GM19438 (cell line): ENCODE results near the gene RIBC2.

Experiments used
- ATAC-seq: cut with Tn5 transposase; IDR thresholded peaks from one replicate; pipeline ENCODE4 v1.9.1; 2021; ENCODE audit warnings: low read depth; ENCODE audit not compliant: unreplicated experiment

Gene RIBC2

DNA sequence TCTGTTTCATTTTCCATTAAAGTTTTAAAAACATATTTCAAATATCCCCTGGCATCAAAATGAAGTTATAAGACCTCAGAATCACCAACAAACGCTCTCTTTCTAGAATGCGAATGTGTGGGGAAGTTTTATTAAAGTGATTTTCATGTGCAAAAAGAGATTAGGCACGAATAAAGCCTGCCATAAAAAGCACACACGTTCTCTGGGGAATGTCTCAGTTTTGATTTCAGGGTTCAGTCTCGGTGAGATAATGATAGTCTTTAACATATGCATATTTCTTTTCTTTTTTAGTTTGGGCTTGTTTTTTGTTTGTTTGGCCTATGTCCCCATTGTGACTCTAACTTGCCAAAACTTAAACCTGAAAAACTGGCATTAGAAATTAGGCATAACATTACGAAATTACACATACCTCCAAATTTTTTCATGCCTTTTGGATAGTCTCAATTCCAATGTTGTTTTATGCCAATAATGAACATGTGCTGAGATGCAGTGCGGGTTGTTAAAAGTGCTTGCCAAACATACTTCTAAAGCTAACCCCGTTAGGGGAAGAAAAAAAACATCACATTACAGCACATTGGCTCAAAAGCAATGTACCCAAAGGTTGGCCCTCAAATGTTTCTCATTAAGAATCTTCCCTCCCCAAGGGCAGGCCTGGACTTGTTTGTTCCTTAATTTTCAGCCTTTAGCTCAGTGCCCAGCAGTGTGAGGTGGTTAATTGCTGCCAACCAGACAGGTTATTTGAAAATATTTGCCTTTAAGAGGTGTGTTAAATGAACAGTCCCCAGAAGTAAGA is 56.0 kb downstream of the RIBC2 start:
- ATAC-seq: no peak

DNA sequence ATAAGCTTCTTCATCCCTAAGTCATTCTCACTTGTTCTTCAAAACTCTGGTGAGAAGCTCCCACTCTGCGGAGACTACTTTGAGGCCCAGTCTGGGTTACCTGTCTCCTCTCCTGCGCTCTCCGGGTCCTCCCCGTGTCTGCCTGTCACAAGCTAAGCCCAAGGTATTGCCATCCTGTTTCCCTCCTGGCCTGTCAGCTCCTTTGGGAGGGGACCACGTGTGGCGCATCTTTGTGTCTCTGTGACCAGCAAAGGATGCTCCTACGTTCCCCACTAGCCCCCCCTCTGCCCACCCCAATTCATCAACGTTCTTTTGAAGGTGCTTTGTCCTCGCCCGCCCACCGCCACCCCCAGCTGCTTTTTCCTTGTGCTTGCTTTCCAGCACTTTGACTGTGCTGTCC is 57.4 kb downstream of the RIBC2 start:
- ATAC-seq: no peak

DNA sequence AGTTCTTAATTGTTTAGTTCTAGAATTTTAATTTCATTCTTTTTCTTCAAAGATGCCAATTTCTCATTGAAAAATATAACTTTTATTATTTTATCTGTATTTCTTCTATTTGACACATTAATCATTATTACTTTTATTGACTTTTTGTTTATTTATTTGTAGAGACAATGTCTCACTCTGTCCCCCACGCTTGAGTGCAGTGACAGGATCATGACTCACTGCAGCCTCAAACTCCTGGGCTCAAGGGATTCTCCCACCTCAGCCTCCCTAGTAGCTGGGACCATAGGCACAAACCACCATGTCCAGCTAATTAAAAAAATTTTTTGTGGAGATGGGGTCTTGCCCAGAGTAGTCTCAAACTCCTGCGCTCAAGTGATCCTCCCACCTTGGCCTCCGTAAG is 58.9 kb downstream of the RIBC2 start:
- no peak for ATAC-seq

DNA sequence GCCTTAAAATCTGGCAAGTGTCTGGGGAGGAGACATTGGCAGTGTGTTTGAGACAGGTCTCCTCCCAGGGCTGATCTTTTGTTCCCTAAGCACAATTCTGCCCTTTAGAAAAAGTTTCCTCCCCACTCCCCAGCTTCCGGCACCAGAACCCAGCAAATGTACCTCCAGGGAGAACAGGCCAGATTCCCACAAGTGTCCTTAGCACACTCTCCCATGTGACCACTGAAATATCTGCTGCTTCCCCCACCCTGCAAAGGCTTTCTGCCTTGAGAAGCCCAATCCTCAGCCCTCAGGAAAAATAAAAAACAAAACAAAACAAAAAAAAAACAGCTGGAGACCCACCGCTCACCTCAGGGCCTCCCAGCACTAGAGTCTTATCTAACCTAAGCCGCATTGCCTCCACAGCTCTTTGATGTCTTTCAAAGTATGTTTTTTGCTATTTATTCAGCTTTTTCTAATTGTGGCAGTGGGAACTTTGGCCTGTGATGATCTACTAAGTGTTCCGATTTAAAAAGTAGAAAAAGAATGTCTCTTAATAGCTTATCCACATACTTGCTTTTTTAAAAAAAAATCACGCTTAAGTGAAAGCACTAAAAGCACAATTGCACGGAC is 60.2 kb downstream of the RIBC2 start:
- ATAC-seq: no peak

DNA sequence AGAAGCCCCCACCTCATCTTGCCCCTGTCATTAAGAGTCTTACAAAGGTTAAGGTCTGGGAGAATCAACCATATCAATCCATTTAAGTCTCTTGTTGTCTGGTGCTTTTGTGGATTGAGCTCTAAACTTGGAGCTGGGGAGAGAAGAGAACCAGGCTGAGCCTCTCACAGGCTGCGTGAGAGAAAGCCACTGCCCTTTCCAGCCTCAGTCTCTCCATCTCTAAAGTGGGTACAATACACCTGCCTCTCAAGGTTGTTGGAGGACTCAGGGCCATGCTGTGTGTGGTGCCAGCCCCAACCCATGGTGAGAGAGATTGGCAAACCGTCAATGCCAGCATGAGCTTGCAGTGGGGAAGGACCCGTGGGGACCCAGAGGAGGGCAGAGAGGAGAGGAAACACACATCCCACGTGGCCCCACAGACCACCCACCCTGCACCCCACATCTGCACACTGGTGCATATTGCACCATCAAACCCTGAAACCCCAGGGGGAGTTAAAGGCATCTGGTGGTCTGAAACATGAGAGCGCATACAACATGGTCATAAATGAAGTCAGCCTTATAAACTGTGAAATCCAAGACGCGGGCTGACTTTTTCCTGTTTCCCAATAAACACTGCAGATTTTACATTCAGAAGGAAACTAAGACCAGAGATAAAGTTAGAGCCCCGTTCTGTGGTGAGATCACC is 61.7 kb downstream of the RIBC2 start:
- no peak for ATAC-seq

DNA sequence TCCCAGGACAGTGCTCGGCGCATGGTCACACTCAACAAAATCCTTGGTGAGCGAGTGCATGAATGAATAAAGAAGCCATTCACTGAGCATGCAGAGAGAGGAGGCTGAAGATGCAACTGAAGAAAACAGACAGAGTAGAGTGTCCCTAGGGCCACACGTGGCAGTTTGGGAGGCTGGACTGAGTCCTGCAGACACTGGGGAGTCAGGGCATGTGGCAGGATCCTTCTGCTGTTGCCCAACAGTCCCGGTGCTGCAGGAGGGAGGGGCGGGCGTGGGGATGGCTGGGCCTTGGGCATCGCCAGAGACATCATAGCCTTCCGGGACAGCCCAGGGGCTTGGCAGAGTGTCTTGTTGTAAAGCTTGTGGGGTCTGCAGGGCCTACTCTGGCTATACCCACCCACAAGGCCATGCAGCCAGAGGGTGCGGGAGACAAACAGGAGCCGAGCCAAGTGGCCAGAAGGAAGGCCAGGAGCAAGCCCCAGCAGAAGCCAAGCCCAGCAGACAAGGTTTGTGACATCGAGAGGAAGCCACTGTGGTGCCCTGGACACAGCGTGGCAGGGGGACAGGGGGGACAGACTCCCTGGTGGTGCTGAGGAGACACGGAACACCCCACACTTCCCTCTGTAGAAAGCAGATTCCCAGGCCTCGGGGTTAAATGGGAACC is 62.5 kb downstream of the RIBC2 start:
- no peak for ATAC-seq

DNA sequence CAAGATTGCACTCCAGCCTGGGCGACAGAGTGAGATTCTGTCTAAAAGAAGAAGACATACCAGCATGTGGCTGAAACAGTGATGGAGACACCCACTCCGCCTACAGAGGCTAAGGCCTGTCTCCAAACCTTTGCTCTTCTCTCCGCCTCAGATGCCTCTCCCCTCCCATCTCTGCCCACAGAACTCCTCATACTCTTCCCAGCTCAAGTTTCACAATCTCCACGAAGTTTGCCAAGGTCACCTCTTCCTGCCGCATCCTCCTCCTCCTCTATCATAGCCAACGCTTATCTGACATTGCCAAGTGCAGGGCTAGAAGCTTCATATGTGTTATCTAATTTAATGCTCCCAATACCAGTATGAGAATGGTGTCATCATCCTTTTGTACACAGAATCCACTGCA is 63.3 kb downstream of the RIBC2 start:
- no peak for ATAC-seq

DNA sequence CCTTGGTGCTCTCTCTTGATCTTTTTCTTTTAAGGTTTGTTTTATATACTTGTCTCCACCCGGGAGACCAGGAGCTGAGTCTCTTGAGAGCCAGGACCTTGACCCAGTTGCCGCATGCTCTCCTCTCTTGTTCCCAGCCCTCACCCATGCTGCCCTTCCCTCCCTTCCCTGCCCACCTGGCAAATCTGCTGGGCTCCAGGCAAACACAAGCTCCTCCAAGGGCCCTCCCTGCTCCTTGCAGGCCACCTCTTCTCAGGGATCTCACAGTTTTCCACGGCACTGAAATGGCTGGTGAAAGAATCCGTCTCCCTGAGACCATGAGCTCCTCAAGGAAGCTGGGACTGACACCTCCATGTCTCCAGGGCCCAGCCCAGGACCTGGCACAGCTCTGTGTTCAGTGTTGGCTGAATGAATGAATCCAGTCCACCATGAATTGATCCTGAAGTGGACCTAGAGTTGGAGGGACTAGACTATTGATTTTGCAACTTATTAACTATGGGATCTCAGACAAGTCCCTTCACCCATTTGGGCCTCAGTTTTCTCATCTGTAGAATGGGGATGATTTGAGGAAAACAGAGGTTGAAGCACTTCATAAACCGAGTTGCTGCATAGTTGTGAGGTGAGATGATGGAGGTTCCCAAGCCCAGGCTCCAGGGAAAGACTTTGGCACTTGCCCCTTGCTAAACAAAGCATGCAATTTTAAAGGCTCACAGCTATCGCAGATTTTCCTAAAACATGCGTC is 64.0 kb downstream of the RIBC2 start:
- ATAC-seq: no peak

DNA sequence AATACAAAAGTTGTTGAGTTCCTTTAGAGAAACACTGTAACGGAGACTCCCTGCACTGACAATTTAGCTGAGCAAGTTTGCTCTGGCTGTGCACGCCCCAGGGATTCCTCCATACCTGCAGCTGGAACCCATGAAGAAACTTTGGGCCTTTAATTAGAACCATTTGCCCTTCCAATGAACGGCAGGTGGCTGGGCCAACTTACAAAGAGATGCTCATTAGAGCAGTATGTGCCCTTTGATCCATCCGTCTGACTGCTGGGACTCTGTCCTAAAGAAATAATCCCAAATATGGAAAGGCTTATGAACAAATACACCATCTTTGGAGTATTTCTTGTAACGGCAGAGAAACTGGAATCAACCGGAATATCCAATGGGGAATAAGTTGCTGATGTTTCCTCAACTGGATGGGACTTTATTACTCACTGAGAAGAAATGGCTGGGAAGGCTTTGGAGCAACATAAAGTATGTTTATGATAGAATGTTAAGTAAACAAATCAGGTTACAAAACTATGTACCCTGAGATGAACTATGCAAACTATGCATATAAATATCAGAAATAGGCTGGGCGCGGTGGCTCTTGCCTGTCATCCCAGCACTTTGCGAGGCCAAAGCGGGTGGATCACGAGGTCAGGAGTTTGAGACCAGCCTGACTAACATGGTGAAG is 64.7 kb downstream of the RIBC2 start:
- no peak for ATAC-seq

DNA sequence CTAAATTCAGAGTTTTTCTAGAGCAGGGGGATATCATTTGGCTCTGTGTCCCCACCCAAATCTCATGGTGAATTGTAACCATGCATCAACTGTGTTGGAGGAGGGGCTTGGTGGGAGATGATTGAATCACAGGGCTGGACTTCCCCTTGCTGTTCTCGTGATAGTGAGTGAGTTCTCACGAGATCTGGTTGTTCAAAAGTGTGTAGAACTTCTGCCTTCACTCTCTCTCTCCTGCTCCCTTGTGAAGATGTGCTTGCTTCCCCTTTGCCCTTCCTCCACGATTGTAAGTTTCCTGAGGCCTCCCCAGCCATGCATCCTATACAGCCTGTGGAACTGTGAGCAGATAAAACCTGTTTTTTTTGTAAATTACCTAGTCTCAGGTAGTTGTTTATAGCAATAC is 67.2 kb downstream of the RIBC2 start:
- ATAC-seq: no peak

DNA sequence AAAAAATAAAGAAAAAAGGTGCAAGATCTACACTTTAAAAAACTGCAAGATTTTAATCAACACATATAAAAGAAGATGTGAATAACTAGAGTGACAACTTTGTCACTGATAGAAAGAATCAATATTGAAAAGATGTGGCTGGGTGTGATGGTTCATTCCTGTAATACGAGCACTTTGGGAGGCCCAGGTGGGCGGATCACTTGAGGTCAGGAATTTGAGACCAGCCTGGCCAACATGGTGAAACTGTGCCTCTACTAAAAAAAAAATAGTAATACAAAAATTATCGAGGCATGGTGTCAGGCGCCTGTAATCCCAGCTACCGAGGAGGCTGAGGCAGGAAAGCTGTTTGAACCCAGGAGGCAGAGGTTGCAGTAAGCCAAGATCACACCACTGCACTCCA is 68.2 kb downstream of the RIBC2 start:
- ATAC-seq: no peak
